ENCODE results near the gene ZNF415.
"Not testable (repeated sequence)": the region's sequence is repeated elsewhere in the genome, so short reads cannot be mapped to it uniquely, and the experiment has no call there.

The ZNF415 gene

GRCh38 chr19:53101518-53101917 lies 31.2 kb downstream of the ZNF415 start:
- Mint-ChIP-seq H3K9me3 (peaks cover 4% of the 10 kb centered on the region), H3K36me3 (ENCODE audit: low read depth) (peaks cover 47% of the 10 kb centered on the region), H3K4me3 (peak overlapping the region; percentile 91), H3K4me1 (peaks cover 42% of the 10 kb centered on the region), H3K27ac (peak overlapping the region; percentile 14), H3K27me3 (ENCODE audit: low read depth, poor library complexity) (peaks cover 6% of the 10 kb centered on the region)
- no peak for TF ChIP-seq CTCF (IDR thresholded peaks at IDR 0.05)
- DNase-seq: no peak

- H3K36me3 Mint-ChIP-seq (ENCODE audit: low read depth): peaks cover 62% of the 10 kb centered on the region
- peaks cover 49% of the 10 kb centered on the region for H3K4me1 Mint-ChIP-seq
- not testable (repeated sequence) for DNase-seq; H3K27ac Mint-ChIP-seq; H3K27me3 Mint-ChIP-seq (ENCODE audit: low read depth, poor library complexity); H3K9me3 Mint-ChIP-seq; H3K4me3 Mint-ChIP-seq
These were observed 34.1 kb downstream of the ZNF415 start for GRCh38 chr19:53098570-53098969.

GRCh38 chr19:53096982-53097690 lies 35.6 kb downstream of the ZNF415 start:
- not testable (repeated sequence) for H3K9me3 Mint-ChIP-seq; H3K27me3 Mint-ChIP-seq (ENCODE audit: low read depth, poor library complexity); H3K4me3 Mint-ChIP-seq; DNase-seq
- Mint-ChIP-seq H3K27ac (peak overlapping the region; percentile 73), H3K4me1 (peaks cover 43% of the 10 kb centered on the region), H3K36me3 (ENCODE audit: low read depth) (peaks cover 68% of the 10 kb centered on the region)

GRCh38 chr19:53096579-53096978 lies 36.1 kb downstream of the ZNF415 start:
- not testable (repeated sequence) for DNase-seq; H3K27ac Mint-ChIP-seq; H3K4me3 Mint-ChIP-seq; H3K27me3 Mint-ChIP-seq (ENCODE audit: low read depth, poor library complexity); H3K9me3 Mint-ChIP-seq
- H3K36me3 Mint-ChIP-seq (ENCODE audit: low read depth): peaks cover 69% of the 10 kb centered on the region
- peaks cover 37% of the 10 kb centered on the region for H3K4me1 Mint-ChIP-seq

GRCh38 chr19:53094754-53095575 lies 37.7 kb downstream of the ZNF415 start:
- H3K4me3 Mint-ChIP-seq: no peak overlapping the region
- H3K36me3 Mint-ChIP-seq (ENCODE audit: low read depth): peaks cover 77% of the 10 kb centered on the region
- no peak for TF ChIP-seq CTCF (IDR thresholded peaks at IDR 0.05)
- peaks cover 4% of the 10 kb centered on the region for H3K27me3 Mint-ChIP-seq (ENCODE audit: low read depth, poor library complexity)
- H3K27ac Mint-ChIP-seq: peak overlapping the region; percentile 29
- peaks cover 32% of the 10 kb centered on the region for H3K4me1 Mint-ChIP-seq
- peaks cover 2% of the 10 kb centered on the region for H3K9me3 Mint-ChIP-seq
- no peak for DNase-seq

GRCh38 chr19:53092723-53093122 lies 40.0 kb downstream of the ZNF415 start:
- Mint-ChIP-seq H3K9me3 (no peaks in the 10 kb centered on the region), H3K27me3 (ENCODE audit: low read depth, poor library complexity) (peaks cover 6% of the 10 kb centered on the region), H3K4me1 (peaks cover 15% of the 10 kb centered on the region), H3K27ac (no peak overlapping the region), H3K36me3 (ENCODE audit: low read depth) (peaks cover 75% of the 10 kb centered on the region), H3K4me3 (no peak overlapping the region)
- no peak for DNase-seq
- no peak for TF ChIP-seq CTCF (IDR thresholded peaks at IDR 0.05)

- H3K36me3 Mint-ChIP-seq (ENCODE audit: low read depth): peaks cover 76% of the 10 kb centered on the region
These were observed 41.1 kb downstream of the ZNF415 start for GRCh38 chr19:53091413-53092254.

More at GRCh38 chr19:53091413-53092254, 41.1 kb downstream of the ZNF415 start:
- Mint-ChIP-seq H3K27ac (no peak overlapping the region), H3K27me3 (ENCODE audit: low read depth, poor library complexity) (peaks cover 3% of the 10 kb centered on the region), H3K4me1 (peaks cover 7% of the 10 kb centered on the region), H3K9me3 (no peaks in the 10 kb centered on the region), H3K4me3 (no peak overlapping the region)
- DNase-seq: no peak
- no peak for TF ChIP-seq CTCF (IDR thresholded peaks at IDR 0.05)
